GM11168 (cell line): ENCODE measurements around the gene ZDHHC12.

Experiments
- in situ Hi-C: fragments of 300-500 bp; cut with MboI; formaldehyde crosslinking; loops from one replicate; pipeline ENCODE4 v1.12.0; 2022; ENCODE audit warnings: low sequenced_read_pairs; ENCODE audit not compliant: unreplicated experiment

The ZDHHC12 gene

GRCh38 chr9:128723866-128724743 lies at the start of gene ZDHHC12:
Gene ZDHHC12 (minus strand): TSS chr9:128724127. CDS start chr9:128724093, 34 bp downstream.
- in situ Hi-C loops, result no loop called here

- in situ Hi-C loops, result no loop called here
Measured at GRCh38 chr9:128773049-128773448, 49.1 kb upstream of the ZDHHC12 start.

GRCh38 chr9:128771745-128772519 lies 48.0 kb upstream of the ZDHHC12 start, which contains the start of gene ZER1:
Gene ZER1 (minus strand): TSS chr9:128771927. CDS start chr9:128755565, 16,362 bp downstream.
- in situ Hi-C loops, result no loop called here

GRCh38 chr9:128771094-128771721 lies 47.3 kb upstream of the ZDHHC12 start:
- in situ Hi-C loops, result no loop called here

- in situ Hi-C loops, result no loop called here
Measured at GRCh38 chr9:128770286-128771030, 46.5 kb upstream of the ZDHHC12 start.

GRCh38 chr9:128768606-128769005 lies 44.7 kb upstream of the ZDHHC12 start:
- in situ Hi-C loops, result no loop called here

GRCh38 chr9:128765499-128765898 lies 41.6 kb upstream of the ZDHHC12 start:
- in situ Hi-C loops, result no loop called here

- in situ Hi-C loops, result no loop called here
Measured at GRCh38 chr9:128764361-128764760, 40.4 kb upstream of the ZDHHC12 start.

GRCh38 chr9:128762671-128763449 lies 38.9 kb upstream of the ZDHHC12 start:
- in situ Hi-C loops, result no loop called here

- in situ Hi-C loops, result no loop called here
Measured at GRCh38 chr9:128757602-128758001, 33.7 kb upstream of the ZDHHC12 start.

GRCh38 chr9:128753627-128754026 lies 29.7 kb upstream of the ZDHHC12 start:
- in situ Hi-C loops, result no loop called here

- in situ Hi-C loops, result no loop called here
Measured at GRCh38 chr9:128750926-128751595, 27.1 kb upstream of the ZDHHC12 start.

GRCh38 chr9:128747241-128747640 lies 23.3 kb upstream of the ZDHHC12 start:
- in situ Hi-C loops, result no loop called here

GRCh38 chr9:128743421-128743820 lies 19.5 kb upstream of the ZDHHC12 start:
- in situ Hi-C loops, result no loop called here

GRCh38 chr9:128742401-128742800 lies 18.5 kb upstream of the ZDHHC12 start:
- in situ Hi-C loops, result no loop called here

GRCh38 chr9:128735373-128735772 lies 11.4 kb upstream of the ZDHHC12 start:
- in situ Hi-C loops, result no loop called here

- in situ Hi-C loops, result no loop called here
Measured at GRCh38 chr9:128733256-128733655, 9.3 kb upstream of the ZDHHC12 start.

- in situ Hi-C loops, result no loop called here
Measured at GRCh38 chr9:128732576-128732975, 8.6 kb upstream of the ZDHHC12 start.

GRCh38 chr9:128731691-128732090 lies 7.8 kb upstream of the ZDHHC12 start:
- in situ Hi-C loops, result no loop called here
